Tibial nerve (tissue), 4 donors: ENCODE measurements around the gene SPTBN1.

Experiments
- CTCF ChIP-seq, 5 experiments: fragments of 200-600 bp in 3 of 5; fragments of 450-650 bp in 2 of 5; sonication (generic) in 3 of 5; IDR thresholded peaks; one replicate each; pipeline ENCODE4 v1.5.1; 2016 to 2019; ENCODE audit warnings: antibody characterized with exemption in 5 of 5, mild to moderate bottlenecking in 3 of 5, moderate library complexity in 2 of 5
- EP300 ChIP-seq, 2 donors: sonication (generic); formaldehyde crosslinking; IDR thresholded peaks; one replicate each; pipeline ENCODE4 v1.6.1; 2017; ENCODE audit warnings: antibody characterized with exemption in 2 of 2, mild to moderate bottlenecking in 1 of 2
- POLR2A ChIP-seq, 2 donors: fragments of 450-650 bp; IDR thresholded peaks; one replicate each; pipeline ENCODE4 v1.6.1; 2017; ENCODE audit warnings: antibody characterized with exemption in 2 of 2, mild to moderate bottlenecking in 2 of 2, moderate library complexity in 2 of 2

DNA sequence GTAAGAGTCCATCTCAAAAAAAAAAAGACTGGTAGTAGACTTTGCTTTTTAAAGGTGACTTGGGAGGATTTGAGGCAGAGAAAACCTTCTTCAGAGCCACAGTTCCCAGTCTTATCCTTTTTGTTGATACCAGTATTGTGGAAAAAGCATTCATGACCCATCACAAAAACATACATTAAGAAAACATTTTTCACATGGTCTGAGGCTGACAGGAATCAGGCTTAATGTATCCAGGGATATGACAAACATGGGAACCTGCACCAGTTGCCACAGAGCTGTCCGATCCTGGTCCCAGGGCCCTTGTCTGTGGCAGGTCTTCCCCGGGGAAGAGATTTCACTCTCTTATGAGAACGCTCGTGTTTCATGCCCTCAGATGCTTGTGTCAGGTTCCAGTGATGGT lies 21.8 kb downstream of the SPTBN1 start:
- no peak for TF ChIP-seq CTCF (IDR thresholded peaks at IDR 0.05)
- no peak for TF ChIP-seq EP300 (IDR thresholded peaks at IDR 0.05)
- no peak for TF ChIP-seq POLR2A (IDR thresholded peaks at IDR 0.05)
